K562 (cell line): ENCODE data around the gene SLC25A42. TPM values are rescaled to one million over a fixed set of nuclear protein-coding genes. Genes with fewer than 3 reads are reported as not detected.

Experiments
- ATF1 ChIP-seq, 2 experiments: fragments of 450-650 bp in 1 of 2; IDR thresholded peaks; 2 replicates each; pipeline ENCODE4 v1.6.1; 2016; ENCODE audit warnings: missing compliant biosample characterization in 1 of 2, missing genetic modification characterization in 1 of 2
- BCLAF1 ChIP-seq, 2 experiments: fragments of 450-650 bp in 1 of 2; IDR thresholded peaks; 2 replicates each; pipeline ENCODE4 v1.6.1; 2011 to 2017; ENCODE audit warnings: low read depth in 2 of 2, antibody characterized with exemption in 1 of 2, borderline replicate concordance in 1 of 2, low read length in 1 of 2, mild to moderate bottlenecking in 1 of 2, mixed read lengths in 1 of 2; ENCODE audit not compliant: control insufficient read depth in 1 of 2
- CBX2 ChIP-seq: fragments of 200-600 bp; sonication (generic); IDR thresholded peaks from one replicate; pipeline ENCODE4 v1.6.1; 2012; ENCODE audit warnings: mild to moderate bottlenecking, low read length, inconsistent platforms; ENCODE audit not compliant: insufficient read depth, poor library complexity, severe bottlenecking
- CCAR2 ChIP-seq: fragments of 200-400 bp; formaldehyde crosslinking; IDR thresholded peaks from 2 replicates; pipeline ENCODE4 v1.6.1; 2017; ENCODE audit warnings: mild to moderate bottlenecking, low read depth, low read length
- CTCFL ChIP-seq: IDR thresholded peaks from 2 replicates; pipeline ENCODE4 v1.6.1; 2011; ENCODE audit warnings: borderline replicate concordance, low read depth, mild to moderate bottlenecking, moderate library complexity, low read length; ENCODE audit not compliant: insufficient read depth, poor library complexity, severe bottlenecking
- DIDO1 ChIP-seq: fragments of 450-650 bp; IDR thresholded peaks from 2 replicates; pipeline ENCODE4 v1.6.1; 2016; ENCODE audit warnings: low read depth, missing biosample characterization, missing genetic modification characterization
- GATA2 ChIP-seq: sonication (generic); formaldehyde crosslinking; IDR thresholded peaks from 2 replicates; pipeline ENCODE4 v1.4.0; 2020; ENCODE audit warnings: mild to moderate bottlenecking, missing genetic modification reagents
- HDAC1 ChIP-seq, 2 experiments: fragments of 450-650 bp; IDR thresholded peaks; 2 replicates each; pipeline ENCODE4 v1.6.1; 2016 to 2017; ENCODE audit warnings: inconsistent platforms in 1 of 2, mild to moderate bottlenecking in 1 of 2, moderate library complexity in 1 of 2
- MECOM ChIP-seq: fragments of 250-450 bp; sonication (Bioruptor Pico); IDR thresholded peaks from 2 replicates; pipeline ENCODE4 v1.8.0; 2022; ENCODE audit warnings: inconsistent platforms
- MEIS2 ChIP-seq: fragments of 450-650 bp; IDR thresholded peaks from 2 replicates; pipeline ENCODE4 v1.6.1; 2014; ENCODE audit warnings: mild to moderate bottlenecking; ENCODE audit not compliant: partially characterized antibody
- POLR2AphosphoS5 ChIP-seq: IDR thresholded peaks from 2 replicates; pipeline ENCODE4 v1.6.1; 2011; ENCODE audit warnings: mild to moderate bottlenecking, low read depth, low read length, moderate library complexity; ENCODE audit not compliant: control insufficient read depth, insufficient read depth
- POLR2H ChIP-seq: IDR thresholded peaks from 2 replicates; pipeline ENCODE4 v1.6.1; 2016; ENCODE audit warnings: missing genetic modification characterization, low read depth, mild to moderate bottlenecking, control low read depth, missing compliant biosample characterization, moderate library complexity
- PTTG1 ChIP-seq: fragments of 450-650 bp; IDR thresholded peaks from 2 replicates; pipeline ENCODE4 v1.6.1; 2016; ENCODE audit warnings: low read depth, mild to moderate bottlenecking, missing genetic modification characterization, missing compliant biosample characterization
- RBM17 ChIP-seq: fragments of 200-400 bp; formaldehyde crosslinking; IDR thresholded peaks from 2 replicates; pipeline ENCODE4 v1.6.1; 2017; ENCODE audit warnings: low read depth, mild to moderate bottlenecking, low read length, borderline replicate concordance
- RCOR1 ChIP-seq, 2 experiments: IDR thresholded peaks; 2 replicates each; pipeline ENCODE4 v1.6.1; 2012; ENCODE audit warnings: low read depth in 2 of 2, low read length in 2 of 2, borderline replicate concordance in 1 of 2, improper control_type of control experiment in 1 of 2
- SMARCB1 ChIP-seq: IDR thresholded peaks from 2 replicates; pipeline ENCODE4 v1.6.1; 2011; ENCODE audit warnings: improper control_type of control experiment, low read depth; ENCODE audit not compliant: insufficient read length
- ZBTB43 ChIP-seq: sonication (generic); formaldehyde crosslinking; IDR thresholded peaks from 2 replicates; pipeline ENCODE4 v1.8.0; 2023; ENCODE audit warnings: mild to moderate bottlenecking, missing genetic modification reagents
- ZNF12 ChIP-seq: sonication (generic); formaldehyde crosslinking; IDR thresholded peaks from 2 replicates; pipeline ENCODE4 v1.4.0; 2020; ENCODE audit warnings: mild to moderate bottlenecking, missing genetic modification reagents
- ZNF174 ChIP-seq: fragments of 250-450 bp; sonication (Bioruptor Pico); IDR thresholded peaks from 2 replicates; pipeline ENCODE4 v1.4.0; 2020; ENCODE audit warnings: mild to moderate bottlenecking
- ZNF778 ChIP-seq: fragments of 450-650 bp; formaldehyde crosslinking; IDR thresholded peaks from 2 replicates; pipeline ENCODE4 v1.4.0; 2020; ENCODE audit warnings: mild to moderate bottlenecking, moderate library complexity
- polyA plus RNA-seq, 8 experiments: library from polyadenylated mRNA; depleted of rRNA in 4 of 8; stranded (reverse) in 5 of 8; unstranded in 3 of 8; fragments of >200 nt; fragmentation: Nextera tagmentation in 2 of 8; fragmentation: Illumina TruSeq in 1 of 8; extraction: Ambion mirVana in 2 of 8; extraction: Trizol in 1 of 8; gene quantifications; 2 replicates each; pipeline versions ENCODE4 v1.2.1 to v1.2.3, GENCODE V29; 2011 to 2014; ENCODE audit warnings: inconsistent platforms in 1 of 8, missing spikeins in 1 of 8
- total RNA-seq, 7 experiments: library from RNA; depleted of rRNA in 6 of 7; stranded (reverse); fragments of >200 nt in 6 of 7; fragmentation: Illumina TruSeq in 2 of 7; extraction: Trizol in 2 of 7; gene quantifications; 2 replicates each; pipeline versions ENCODE4 v1.2.1 to v1.2.3, GENCODE V29; 2011 to 2021; ENCODE audit warnings: low replicate concordance in 1 of 7

Gene SLC25A42
- total and polyA plus RNA-seq, 9 of the 15 experiments (the other 6 are each of a cell fraction or from before 2014, with no cell fraction given) = 0.59 to 32.2 (median 14.1) TPM

GRCh38 chr19:19062454-19063182, 1.2 kb upstream of the SLC25A42 start (continued):
- 0 out of 4 replicates have a peak, but pooled peaks of 1 of the 2 experiments have one; percentile 41 for TF ChIP-seq BCLAF1 (IDR thresholded peaks at IDR 0.05; ENCODE audit: borderline replicate concordance in 1 of 2, control insufficient read depth in 1 of 2, low read depth in 2 of 2, low read length in 1 of 2)
- TF ChIP-seq SMARCB1 = no peak
- TF ChIP-seq GATA2 (CRISPR knock-in tag) = 0 out of 2 replicates have a peak, but pooled peaks have one; percentile 17
- TF ChIP-seq POLR2H (tag) = no peak
- 0 out of 2 replicates have a peak, but pooled peaks have one; percentile 28 for TF ChIP-seq ZNF12 (CRISPR knock-in tag)
- no peak for TF ChIP-seq CBX2
- peak; percentile 46 for TF ChIP-seq MEIS2
- no peak for TF ChIP-seq RBM17
- 0 out of 4 replicates have a peak, but pooled peaks of 1 of the 2 experiments have one; percentile 35 for TF ChIP-seq HDAC1 (IDR thresholded peaks at IDR 0.05)
- no peak for TF ChIP-seq ZBTB43 (CRISPR knock-in tag)
- TF ChIP-seq POLR2AphosphoS5 = peak; percentile 45; the same call in 1 of the 2 replicates
- no peak for TF ChIP-seq ATF1 (CRISPR knock-in tag; IDR thresholded peaks at IDR 0.05)
- TF ChIP-seq ATF1 (tag; IDR thresholded peaks at IDR 0.05) = no peak
- TF ChIP-seq RCOR1 (IDR thresholded peaks at IDR 0.05; ENCODE audit: borderline replicate concordance in 1 of 2, low read depth in 2 of 2, low read length in 2 of 2) = peak in 1 of 2 experiments; percentile 80; a peak in 2 of 4 replicates
- TF ChIP-seq MECOM (CRISPR knock-in tag) = 0 out of 2 replicates have a peak, but pooled peaks have one; percentile 4
- TF ChIP-seq ZNF778 (CRISPR knock-in tag) = no peak
- no peak for TF ChIP-seq PTTG1 (tag)
- TF ChIP-seq ZNF174 = no peak
- no peak for TF ChIP-seq DIDO1 (tag)
- TF ChIP-seq CTCFL = no peak
- no peak for TF ChIP-seq CCAR2
